Measurements from ENCODE around the gene CTH.
"Not testable (repeated sequence)": the region's sequence is repeated elsewhere in the genome, so short reads cannot be mapped to it uniquely, and the experiment has no call there.

The CTH gene

DNA sequence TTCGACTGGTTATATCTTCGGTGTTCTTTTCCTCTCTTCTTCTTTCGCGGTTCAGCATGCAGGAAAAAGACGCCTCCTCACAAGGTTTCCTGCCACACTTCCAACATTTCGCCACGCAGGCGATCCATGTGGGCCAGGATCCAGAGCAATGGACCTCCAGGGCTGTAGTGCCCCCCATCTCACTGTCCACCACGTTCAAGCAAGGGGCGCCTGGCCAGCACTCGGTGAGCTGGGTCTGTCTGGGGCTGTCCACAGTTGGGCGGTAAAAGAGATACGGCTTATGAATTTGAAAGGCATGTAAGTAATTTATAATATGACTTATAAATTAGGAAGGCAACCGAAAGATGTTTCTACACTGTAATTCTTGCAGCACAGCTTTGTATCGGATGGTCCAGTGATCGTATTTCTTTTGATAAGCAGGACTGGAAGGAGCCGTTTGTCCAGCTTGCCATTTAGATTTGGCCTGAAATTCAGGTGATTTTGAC is 334 bp downstream of the CTH start:
- no peak for DNase-seq

- no peak for DNase-seq
These were observed 4.8 kb downstream of the CTH start for GRCh38 chr1:70415882-70416281.

DNA sequence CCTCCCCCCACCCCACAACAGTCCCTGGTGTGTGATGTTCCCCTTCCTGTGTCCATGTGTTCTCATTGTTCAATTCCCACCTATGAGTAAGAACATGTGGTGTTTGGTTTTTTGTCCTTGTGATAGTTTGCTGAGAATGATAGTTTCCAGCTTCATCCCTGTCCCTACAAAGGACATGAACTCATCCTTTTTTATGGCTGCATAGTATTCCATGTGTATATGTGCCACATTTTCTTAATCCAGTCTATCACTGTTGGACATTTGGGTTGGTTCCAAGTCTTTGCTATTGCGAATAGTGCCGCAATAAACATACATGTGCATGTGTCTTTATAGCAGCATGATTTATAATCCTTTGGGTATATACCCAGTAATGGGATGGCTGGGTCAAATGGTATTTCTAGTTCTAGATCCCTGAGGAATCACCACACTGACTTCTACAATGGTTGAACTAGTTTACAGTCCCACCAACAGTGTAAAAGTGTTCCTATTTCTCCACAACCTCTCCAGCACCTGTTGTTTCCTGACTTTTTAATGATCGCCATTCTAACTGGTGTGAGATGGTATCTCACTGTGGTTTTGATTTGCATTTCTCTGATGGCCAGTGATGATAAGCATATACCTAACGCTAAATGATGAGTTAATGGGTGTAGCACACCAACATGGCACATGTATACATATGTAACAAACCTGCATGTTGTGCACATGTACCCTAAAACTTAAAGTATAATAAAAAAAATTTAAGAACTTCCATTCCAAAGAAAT is 8.1 kb downstream of the CTH start:
- DNase-seq = not testable (repeated sequence)

DNA sequence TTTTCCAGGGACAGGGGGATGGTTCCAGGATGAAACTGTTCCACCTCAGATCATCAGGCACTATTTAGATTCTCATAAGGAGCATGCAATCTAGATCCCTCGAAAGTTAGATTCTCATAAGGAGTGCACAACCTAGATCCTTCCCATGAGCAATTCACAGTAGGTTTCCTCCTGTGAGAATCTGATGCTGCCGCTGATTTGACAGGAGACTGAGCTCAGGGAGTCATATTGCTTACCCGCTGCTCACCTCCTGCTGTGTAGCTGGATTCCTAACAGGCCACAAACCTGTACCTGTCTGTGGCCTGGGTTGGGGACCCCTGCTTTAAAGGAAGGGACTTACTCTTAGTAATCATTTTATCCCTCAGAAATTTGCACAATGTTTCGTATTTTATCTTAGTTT is 9.3 kb downstream of the CTH start:
- DNase-seq = no peak

DNA sequence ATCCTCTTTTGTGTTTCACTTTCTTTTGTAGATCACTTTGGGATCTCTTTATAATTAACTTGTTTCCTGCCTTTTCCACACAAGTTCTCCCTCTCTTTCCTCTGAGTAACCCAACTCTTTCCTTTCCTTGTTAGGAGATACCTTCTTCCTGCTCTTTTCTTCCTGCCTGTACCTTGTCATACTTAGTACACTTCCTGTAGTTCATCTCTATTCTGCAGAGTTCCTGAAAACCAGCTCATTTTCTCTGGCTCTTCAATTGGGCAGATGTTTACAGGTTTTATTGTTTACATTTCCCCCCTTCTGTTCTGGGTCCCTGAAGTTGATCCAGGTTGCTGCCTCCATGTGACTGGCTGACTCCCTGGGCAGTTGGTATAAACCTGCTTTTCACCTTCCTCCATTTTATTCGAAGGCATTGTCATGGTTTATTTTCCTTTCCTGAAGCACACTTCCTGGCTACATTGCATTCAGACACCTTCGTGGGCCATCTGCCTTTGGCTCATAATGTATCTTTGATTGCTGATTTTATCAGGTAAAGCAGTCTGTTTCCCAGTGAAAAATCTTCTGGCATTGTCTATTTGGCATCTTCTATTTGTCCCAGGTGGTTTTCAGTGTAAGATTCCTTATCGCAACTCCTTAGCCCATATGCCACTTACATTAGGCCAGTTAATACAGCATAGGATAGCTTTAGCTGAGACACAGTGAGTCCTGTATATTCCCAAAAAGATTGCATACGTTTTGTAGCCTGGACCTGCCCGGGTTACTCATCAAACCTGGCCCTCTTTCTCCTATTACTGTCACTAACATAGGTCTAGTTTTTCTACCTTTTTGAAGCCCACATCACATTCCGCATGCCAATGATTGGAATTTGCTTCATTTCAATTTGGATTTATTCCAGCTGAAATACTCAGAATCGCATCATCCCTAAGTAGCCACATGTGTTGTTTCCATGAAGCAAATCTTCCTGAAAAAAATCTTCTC is 15.4 kb downstream of the CTH start:
- DNase-seq = no peak

DNA sequence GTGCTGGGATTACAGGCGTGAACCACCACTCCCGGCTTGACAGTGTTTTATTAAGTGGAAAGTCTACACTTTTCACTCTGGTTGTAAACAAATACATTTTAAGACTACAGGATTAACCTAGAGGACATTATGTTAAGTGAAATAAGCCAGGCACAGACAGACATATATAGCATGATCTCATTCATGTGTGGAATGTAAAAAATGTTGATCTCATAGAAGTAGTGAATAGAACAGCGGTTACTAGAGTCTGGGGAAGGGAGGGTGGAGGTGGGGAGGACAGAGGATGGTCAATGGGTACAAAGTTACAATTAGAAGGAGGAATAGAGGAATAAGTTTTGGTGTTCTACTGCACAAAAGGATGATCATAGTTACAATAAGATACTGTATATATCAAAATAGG is 16.9 kb downstream of the CTH start:
- DNase-seq = no peak

DNA sequence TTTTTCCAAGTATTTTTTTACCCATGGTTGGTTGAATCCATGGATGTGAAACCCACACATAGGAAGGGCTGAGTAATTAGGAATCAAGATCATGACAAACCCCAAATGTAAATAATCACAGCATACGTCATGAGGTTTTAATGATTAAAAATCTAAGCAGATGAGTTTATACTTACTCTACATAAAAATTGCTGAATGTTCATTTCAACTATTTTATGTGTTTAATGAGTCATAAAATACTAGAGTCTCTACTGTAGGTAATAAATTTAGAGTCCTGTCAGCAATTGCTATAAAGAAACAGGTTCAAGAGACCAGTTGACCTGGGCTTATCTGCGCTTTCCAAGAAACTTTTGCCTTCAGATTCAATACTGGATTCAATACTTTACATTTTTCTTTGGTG is 18.2 kb downstream of the CTH start:
- no peak for DNase-seq

GRCh38 chr1:70429757-70430156 is 18.7 kb downstream of the CTH start:
- DNase-seq = no peak

GRCh38 chr1:70431317-70431716 is 20.2 kb downstream of the CTH start:
- DNase-seq = no peak

DNA sequence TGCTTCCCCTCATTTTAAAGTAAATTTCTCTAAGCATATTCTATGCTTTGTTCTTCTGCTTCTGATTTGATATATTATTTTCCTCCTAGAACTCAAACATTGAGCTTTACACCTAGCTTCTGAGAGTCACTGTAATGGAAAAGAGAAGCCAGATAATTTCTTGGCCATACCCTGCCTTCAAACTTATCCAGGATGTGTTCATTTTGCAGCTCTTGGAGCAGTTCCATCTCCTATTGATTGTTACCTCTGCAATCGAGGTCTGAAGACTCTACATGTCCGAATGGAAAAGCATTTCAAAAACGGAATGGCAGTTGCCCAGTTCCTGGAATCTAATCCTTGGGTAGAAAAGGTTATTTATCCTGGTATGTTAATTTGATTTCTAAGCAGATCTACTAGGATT is 20.8 kb downstream of the CTH start:
- DNase-seq = no peak

DNA sequence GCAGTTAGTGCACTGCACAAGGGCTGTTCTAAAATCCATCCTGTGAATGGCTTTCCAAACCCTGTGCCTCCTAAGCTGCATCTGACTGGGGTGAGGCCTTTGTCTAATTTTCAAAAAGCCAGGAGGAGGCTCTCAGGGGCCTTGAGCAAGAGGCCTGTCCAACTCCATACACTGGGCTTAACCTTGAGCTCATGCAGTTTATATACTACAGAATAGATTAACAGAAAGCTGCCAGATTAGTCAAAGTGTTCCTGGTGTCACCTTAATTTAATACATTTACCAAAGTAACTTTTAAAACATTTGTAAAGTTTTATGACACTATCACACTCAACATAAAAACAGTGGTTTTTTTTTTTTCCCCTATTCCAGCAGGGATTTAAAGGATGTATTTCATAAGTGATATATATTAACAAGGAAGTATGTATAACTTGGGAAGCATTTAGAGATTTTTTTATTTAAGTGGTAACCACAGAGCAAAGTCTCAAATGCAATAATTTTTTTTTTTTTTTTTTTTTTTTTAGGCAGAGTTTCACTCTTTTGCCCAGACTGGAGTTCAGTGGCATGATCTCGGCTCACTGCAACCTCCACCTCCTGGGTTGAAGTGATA is 23.3 kb downstream of the CTH start:
- no peak for DNase-seq

DNA sequence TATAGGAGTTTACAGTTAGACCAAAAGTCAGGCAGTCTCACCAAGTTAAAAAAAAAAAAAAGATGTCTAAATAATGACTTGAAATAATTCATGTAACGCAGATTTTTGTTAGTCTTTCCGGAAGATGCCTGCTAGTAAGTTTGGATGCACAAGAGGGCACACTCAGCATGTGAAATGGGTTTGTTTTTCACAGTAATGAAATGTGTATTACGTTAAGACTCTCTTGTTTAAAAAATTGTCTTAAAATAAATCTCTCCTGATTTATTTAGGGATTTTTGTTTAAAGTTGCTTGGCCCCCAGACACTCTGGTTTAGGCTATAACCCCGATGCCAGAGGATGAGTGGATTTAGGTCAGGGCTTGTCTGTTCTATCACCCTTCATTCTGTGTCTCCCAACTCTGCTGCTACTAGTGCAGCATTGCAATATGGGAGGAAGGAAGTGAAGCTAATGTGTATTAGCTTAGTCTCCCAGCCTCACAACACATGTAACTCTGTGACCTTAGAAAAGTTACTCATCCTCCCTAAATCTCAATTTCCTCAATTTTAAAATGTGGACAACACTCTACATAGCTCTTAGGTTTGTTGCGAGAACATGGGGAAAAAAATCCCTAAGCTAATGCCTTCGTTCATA is 25.7 kb downstream of the CTH start:
- DNase-seq = no peak

GRCh38 chr1:70438529-70438928 is 27.5 kb downstream of the CTH start:
- DNase-seq = no peak

DNA sequence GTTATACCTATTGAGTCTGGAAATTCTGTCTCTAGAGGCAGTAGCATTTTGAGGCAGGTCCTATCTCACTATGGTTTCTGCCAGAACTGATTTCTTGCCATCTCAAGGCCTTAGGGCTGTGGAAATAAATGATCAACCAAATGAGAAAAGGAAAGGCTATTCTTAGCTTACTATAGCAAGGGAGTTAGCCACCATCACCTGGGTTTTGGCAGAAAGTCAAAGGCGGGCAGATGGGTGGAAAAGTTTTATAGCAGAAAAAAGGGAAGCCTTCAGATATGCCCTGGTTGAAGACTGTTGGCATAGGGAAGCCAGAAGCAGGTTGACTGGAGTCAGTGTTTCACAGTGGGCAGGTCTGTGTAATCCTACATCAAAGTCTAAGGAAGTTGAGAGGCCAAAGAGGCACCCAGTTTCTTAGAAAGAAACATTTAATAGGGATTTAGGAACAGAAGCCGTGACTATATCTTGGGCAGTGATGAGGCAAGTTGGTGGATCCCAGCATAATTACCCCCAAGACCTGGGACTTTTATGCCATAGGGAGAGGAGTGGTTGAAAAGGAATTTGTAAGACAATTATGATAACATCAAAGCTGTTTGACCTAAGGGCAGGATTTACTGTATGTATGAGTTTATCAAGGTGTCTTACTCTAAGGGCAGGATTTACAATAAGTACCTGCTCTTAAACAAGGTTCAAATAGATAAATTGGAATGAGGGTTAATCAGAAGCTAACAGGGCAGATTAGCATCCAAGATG is 29.7 kb downstream of the CTH start:
- no peak for DNase-seq

- DNase-seq = no peak
These were observed 30.4 kb downstream of the CTH start for GRCh38 chr1:70441392-70442035.

DNA sequence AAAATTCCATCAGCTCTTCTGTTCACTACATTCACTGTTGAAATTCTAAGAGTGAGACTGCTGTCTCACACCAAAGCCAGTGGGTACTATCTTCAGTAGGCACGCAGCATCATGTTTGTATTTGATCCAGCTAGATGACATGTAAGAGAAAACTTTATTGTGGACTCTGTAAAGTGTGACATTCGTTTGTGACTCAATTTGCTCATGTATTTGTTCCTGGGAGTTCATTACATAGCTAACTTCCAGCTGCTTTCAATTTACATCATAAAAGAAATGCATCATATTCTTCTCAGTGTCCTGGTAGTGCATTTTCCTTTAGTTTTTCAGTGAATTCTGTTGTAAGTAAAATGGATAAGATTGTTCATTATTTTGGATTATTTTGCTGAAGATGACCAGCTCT is 31.4 kb downstream of the CTH start:
- no peak for DNase-seq

GRCh38 chr1:70443739-70444138 is 32.7 kb downstream of the CTH start:
- no peak for DNase-seq

GRCh38 chr1:70449049-70449448 is 38.0 kb downstream of the CTH start:
- no peak for DNase-seq

DNA sequence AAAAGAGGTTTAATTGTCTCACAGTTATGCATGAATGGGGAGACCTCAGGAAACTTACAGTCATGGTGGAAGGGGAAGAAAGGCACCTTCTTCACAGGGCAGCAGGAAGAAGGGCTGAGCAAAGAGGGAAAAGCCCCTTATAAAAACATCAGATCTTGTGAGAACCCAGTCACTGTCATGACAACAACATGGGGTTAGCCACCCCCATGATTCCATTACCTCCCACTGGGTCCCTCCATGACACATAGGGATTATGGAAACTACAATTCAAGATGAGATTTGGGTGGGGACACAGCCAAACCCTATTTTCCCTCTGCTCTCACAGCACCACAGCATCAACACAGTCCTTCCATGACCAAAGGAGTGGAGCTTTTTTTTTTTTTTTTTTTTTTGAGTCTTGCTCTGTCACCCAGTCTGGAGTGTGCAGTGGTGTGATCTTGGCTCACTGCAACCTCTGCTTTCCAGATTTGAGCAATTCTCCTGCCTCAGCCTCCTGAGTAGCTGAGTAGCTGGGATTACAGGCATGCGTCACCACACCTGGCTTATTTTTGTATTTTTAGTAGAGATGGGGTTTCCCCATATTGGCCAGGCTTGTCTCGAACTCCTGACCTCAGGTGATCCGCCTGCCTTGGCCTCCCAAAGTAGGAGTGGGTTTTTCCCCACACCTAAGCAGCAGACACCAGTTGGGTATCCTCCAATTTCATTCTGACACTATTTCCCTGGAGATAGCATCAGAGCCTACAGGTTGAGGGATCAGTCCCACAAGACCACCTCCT is 41.3 kb downstream of the CTH start:
- DNase-seq = peak; percentile 18

DNA sequence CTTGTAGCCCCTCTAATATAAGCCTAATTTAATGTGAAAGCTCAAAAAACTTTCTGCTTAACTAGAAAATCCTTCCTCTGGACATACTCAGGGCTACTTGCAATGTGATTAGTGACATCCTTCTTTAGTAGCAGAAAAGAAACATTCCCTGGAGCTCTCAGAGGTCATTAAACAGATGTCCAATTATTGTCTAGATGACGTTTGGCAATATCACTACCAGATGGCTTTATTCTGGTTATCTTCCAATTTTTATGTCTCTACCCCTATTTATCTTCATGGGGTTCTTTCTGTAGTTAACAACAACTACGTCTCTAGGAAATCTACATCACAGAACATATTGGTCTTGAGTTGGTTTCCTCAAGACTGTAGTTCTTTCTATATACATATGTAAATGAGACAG is 44.2 kb downstream of the CTH start:
- DNase-seq = no peak

DNA sequence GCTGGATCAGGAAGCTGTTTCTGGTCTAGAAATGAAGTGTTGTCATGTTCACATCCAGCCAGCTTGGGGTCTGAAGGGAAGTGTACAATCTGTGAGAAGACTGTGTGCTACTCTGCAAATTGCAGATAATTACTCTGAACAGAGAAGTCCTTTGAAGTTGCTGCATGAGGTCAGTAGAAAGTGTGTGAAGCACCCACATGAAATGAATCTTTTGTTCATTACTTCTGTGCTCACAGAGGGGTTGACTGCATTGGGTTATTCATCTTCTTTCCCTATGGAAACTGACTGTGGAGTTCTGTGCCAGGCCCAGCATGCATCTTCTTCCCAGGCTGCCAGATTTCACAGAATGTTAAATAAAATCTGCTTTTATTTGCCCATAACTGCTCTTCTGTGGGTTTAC is 47.1 kb downstream of the CTH start:
- DNase-seq = no peak
